Vagina (tissue), 2 donors: ENCODE measurements around the gene MSLN. TPM values are rescaled to one million over a fixed set of nuclear protein-coding genes. Genes with fewer than 3 reads are reported as not detected.

Source experiments
- DNase-seq, 2 donors: peaks; one replicate each; pipeline ENCODE4 v3.0.0-alpha.2; 2017; ENCODE audit errors: extremely low spot score in 2 of 2
- H3K27ac ChIP-seq: fragments of 200-600 bp; sonication (generic); one replicate; pipeline ENCODE4 v1.5.1; 2019
- H3K27me3 ChIP-seq: fragments of 200-600 bp; sonication (generic); one replicate; pipeline ENCODE4 v1.5.1; 2019
- H3K36me3 ChIP-seq, 2 donors: fragments of 200-600 bp; sonication (generic); one replicate each; pipeline ENCODE4 v1.5.1; 2017 to 2019
- H3K4me1 ChIP-seq: fragments of 200-600 bp; sonication (generic); one replicate; pipeline ENCODE4 v1.5.1; 2019
- H3K4me3 ChIP-seq, 2 donors: fragments of 200-600 bp; sonication (generic); 1 replicate in 1 of 2; 2 replicates in 1 of 2; pipeline ENCODE4 v1.5.1; 2016 to 2019
- H3K9me3 ChIP-seq: fragments of 200-600 bp; sonication (generic); one replicate; pipeline ENCODE4 v1.5.1; 2019
- POLR2A ChIP-seq, 2 donors: fragments of 450-650 bp; IDR thresholded peaks; one replicate each; pipeline ENCODE4 v1.6.1; 2017; ENCODE audit warnings: antibody characterized with exemption in 2 of 2, mild to moderate bottlenecking in 2 of 2, moderate library complexity in 2 of 2
- POLR2AphosphoS5 ChIP-seq, 2 donors: sonication (generic); formaldehyde crosslinking; IDR thresholded peaks; one replicate each; pipeline ENCODE4 v1.9.0; 2017; ENCODE audit warnings: antibody characterized with exemption in 2 of 2, mild to moderate bottlenecking in 2 of 2, low read depth in 1 of 2; ENCODE audit not compliant: insufficient read depth in 1 of 2
- intact Hi-C: fragments of 100-400 bp; cut with DNase I; formaldehyde crosslinking; loops from one replicate; pipeline ENCODE4 v1.15.1; 2023
- total RNA-seq: library from RNA; depleted of rRNA; stranded (reverse); fragments of >200 nt; gene quantifications from one replicate; pipeline ENCODE4 v1.2.3, GENCODE V29; 2016
- TF ChIP-seq, protein P1 (sequence below), 3 experiments: fragments of 450-650 bp in 2 of 3; fragments of 200-600 bp in 1 of 3; sonication (generic) in 1 of 3; IDR thresholded peaks; one replicate each; pipeline ENCODE4 v1.5.1; 2017 to 2019; ENCODE audit warnings: antibody characterized with exemption in 3 of 3, mild to moderate bottlenecking in 2 of 3, moderate library complexity in 2 of 3

The MSLN gene
- total RNA-seq, 1 donor from 2014 or later, result not detected

DNA sequence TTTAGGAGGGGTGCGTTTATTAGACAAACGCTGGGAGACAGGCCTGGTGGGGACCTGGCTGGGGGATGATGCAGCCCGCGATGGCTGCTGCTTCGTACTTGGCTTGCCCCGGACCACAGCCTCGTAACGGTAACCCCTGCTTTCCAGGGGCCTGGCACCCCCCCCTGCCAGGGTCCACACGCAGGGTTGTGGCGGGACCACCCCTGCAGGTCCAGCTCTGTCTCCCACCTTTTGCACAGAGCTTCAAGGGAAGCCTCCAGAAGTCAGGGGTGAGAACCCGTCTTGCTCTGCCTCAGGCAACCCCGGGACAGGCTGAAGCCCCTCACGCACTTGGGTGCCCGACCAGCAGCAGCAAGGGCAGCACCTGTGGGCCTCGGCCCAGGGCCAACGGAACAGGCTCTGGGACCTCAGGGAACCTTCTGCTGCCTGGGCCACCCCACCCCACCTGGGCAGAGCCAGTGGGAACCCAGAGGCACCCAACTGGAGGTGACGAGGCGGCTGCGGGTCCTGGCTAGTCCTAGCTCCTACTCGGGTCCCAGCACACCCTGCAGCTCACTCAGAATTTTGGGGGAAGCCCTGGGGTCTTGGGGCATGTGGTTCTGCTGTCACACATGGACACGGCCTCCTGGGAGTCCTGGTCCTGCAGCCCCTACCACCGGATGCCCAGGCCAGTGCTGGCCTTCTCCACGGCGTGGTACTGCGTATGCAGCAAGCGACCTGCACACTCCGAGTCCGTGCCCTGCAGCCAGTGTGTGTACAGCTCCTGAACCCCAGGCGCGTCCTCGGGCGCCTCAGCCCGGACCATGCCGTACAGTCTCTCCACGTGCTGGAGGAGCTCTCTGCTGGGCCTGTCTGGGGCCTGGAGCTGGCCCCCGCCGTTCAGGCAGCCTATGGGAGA, 30.5 kb upstream of the MSLN start:
- no peaks in the 10 kb centered on the region for H3K27me3 ChIP-seq
- no peak overlapping the region for H3K27ac ChIP-seq
- DNase-seq, result no peak
- peaks cover 0 to 20% of the 10 kb centered on the region in 2 donors for H3K36me3 ChIP-seq
- no peaks in the 10 kb centered on the region for H3K9me3 ChIP-seq
- TF ChIP-seq, protein P1, sequence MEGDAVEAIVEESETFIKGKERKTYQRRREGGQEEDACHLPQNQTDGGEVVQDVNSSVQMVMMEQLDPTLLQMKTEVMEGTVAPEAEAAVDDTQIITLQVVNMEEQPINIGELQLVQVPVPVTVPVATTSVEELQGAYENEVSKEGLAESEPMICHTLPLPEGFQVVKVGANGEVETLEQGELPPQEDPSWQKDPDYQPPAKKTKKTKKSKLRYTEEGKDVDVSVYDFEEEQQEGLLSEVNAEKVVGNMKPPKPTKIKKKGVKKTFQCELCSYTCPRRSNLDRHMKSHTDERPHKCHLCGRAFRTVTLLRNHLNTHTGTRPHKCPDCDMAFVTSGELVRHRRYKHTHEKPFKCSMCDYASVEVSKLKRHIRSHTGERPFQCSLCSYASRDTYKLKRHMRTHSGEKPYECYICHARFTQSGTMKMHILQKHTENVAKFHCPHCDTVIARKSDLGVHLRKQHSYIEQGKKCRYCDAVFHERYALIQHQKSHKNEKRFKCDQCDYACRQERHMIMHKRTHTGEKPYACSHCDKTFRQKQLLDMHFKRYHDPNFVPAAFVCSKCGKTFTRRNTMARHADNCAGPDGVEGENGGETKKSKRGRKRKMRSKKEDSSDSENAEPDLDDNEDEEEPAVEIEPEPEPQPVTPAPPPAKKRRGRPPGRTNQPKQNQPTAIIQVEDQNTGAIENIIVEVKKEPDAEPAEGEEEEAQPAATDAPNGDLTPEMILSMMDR (IDR thresholded peaks at IDR 0.05), result no peak
- TF ChIP-seq POLR2A (IDR thresholded peaks at IDR 0.05), result no peak
- TF ChIP-seq POLR2AphosphoS5 (IDR thresholded peaks at IDR 0.05; ENCODE audit: insufficient read depth in 1 of 2, low read depth in 1 of 2), result no peak
- H3K4me3 ChIP-seq, result no peak overlapping the region
- H3K4me1 ChIP-seq, result peaks cover 31% of the 10 kb centered on the region
- intact Hi-C loops, result no loop called here

DNA sequence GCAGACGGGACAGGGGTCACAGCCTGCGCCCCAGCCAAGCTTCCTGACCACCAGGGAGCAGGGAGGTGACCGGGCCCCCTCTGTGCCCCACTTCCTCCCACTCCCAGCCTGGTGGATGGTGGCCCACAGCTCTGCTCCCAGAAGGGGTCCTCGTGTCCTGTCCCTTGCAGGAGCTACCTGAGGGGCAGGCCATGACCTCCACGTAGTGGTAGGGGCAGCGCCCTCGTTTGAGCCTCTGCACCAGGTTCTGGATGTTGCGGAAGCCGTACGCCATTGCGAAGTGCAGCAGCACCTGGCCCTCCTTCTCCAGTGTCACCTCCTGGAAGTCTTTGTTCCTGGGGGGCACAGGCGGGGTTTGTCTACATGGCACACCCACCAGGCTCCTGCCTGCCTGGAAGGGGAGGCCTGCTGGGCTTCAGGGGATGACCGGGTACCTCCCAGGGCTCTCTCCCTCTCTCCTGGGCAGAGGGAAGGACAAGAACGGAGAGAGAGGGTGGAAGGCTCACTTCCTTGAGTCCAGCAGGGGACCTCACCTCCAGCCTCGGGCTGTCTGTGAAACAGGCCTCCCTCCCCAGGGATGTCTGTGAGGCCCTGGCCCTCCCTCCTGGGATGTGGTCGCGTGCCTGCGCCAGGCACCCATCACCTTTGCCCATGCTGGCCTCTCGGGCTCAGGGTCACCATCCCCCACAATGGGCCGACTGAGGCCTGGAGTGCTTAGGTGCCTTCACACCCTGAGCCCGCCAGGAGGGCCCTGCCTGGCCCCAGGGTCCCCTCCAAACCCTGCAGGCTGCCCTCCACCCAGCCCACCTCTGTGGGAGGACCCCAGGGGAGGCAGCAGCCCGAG, 29.6 kb upstream of the MSLN start:
- Histone ChIP-seq H3K36me3 (peaks cover 0 to 29% of the 10 kb centered on the region in 2 donors), H3K4me1 (peaks cover 31% of the 10 kb centered on the region), H3K4me3 (no peak overlapping the region), H3K27me3 (no peaks in the 10 kb centered on the region), H3K27ac (no peak overlapping the region), H3K9me3 (no peaks in the 10 kb centered on the region)
- DNase-seq, result no peak
- intact Hi-C loops, result no loop called here
- TF ChIP-seq POLR2AphosphoS5 (IDR thresholded peaks at IDR 0.05; ENCODE audit: insufficient read depth in 1 of 2, low read depth in 1 of 2) (no peak), POLR2A (IDR thresholded peaks at IDR 0.05) (no peak)
- TF ChIP-seq, protein P1 (IDR thresholded peaks at IDR 0.05), result no peak

DNA sequence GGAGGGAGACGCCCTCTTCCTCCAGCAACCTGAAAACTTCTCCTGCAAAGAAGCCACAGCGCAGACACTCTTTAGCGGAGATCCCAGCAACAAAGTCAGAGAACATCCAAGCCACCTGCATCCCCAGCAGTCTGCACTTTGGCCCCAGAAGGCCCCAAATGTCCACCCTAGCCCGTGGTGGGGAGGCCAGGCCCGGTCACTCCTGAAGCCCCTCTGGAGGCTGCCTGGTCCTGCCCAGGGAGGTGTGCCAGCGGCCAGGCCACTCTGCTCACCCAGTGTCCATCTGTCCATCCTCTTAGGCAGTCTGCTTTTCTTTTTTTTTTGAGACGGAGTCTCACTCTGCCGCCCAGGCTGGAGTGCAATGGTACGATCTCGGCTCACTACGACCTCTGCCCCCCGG, 28.2 kb upstream of the MSLN start:
- intact Hi-C loops, result no loop called here
- TF ChIP-seq, protein P1 (IDR thresholded peaks at IDR 0.05), result no peak
- no peak for TF ChIP-seq POLR2AphosphoS5 (IDR thresholded peaks at IDR 0.05; ENCODE audit: insufficient read depth in 1 of 2, low read depth in 1 of 2)
- TF ChIP-seq POLR2A (IDR thresholded peaks at IDR 0.05), result no peak
- Histone ChIP-seq H3K27me3 (no peaks in the 10 kb centered on the region), H3K9me3 (no peaks in the 10 kb centered on the region), H3K27ac (no peak overlapping the region), H3K4me1 (peaks cover 20% of the 10 kb centered on the region), H3K4me3 (no peak overlapping the region), H3K36me3 (peaks cover 0 to 40% of the 10 kb centered on the region in 2 donors)
- DNase-seq, result no peak

DNA sequence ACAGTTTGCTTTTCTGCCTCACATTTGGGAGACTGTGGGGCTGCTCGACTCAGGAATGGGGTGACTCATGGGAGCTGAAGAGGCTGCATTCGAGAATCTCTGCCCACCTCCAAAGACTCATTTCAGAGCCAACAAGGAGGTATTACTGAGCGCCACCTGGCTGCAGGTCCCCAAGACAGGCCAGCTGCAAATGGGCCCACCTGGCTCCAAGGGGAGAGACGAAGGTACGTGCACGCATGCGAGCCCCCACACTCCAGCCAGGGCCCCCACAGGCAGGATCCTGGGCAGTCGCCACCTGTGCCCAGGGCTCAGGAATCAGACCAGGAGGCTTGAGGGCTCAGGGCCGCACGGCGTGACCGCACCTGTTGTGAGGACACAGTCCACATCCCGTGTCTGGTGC, 27.6 kb upstream of the MSLN start:
- no peak for DNase-seq
- H3K4me1 ChIP-seq, result peaks cover 20% of the 10 kb centered on the region
- no peak overlapping the region for H3K4me3 ChIP-seq
- no peak overlapping the region for H3K27ac ChIP-seq
- H3K9me3 ChIP-seq, result no peaks in the 10 kb centered on the region
- intact Hi-C loops, result no loop called here
- peaks cover 0 to 44% of the 10 kb centered on the region in 2 donors for H3K36me3 ChIP-seq
- TF ChIP-seq POLR2AphosphoS5 (IDR thresholded peaks at IDR 0.05; ENCODE audit: insufficient read depth in 1 of 2, low read depth in 1 of 2) (no peak), POLR2A (IDR thresholded peaks at IDR 0.05) (no peak)
- TF ChIP-seq, protein P1 (IDR thresholded peaks at IDR 0.05), result no peak
- no peaks in the 10 kb centered on the region for H3K27me3 ChIP-seq
